ENCODE measurements around the gene HOXC10.

GRCh38 chr12:54015018-54015931, 30.3 kb downstream of the HOXC10 start:
- TF ChIP-seq, protein P1, sequence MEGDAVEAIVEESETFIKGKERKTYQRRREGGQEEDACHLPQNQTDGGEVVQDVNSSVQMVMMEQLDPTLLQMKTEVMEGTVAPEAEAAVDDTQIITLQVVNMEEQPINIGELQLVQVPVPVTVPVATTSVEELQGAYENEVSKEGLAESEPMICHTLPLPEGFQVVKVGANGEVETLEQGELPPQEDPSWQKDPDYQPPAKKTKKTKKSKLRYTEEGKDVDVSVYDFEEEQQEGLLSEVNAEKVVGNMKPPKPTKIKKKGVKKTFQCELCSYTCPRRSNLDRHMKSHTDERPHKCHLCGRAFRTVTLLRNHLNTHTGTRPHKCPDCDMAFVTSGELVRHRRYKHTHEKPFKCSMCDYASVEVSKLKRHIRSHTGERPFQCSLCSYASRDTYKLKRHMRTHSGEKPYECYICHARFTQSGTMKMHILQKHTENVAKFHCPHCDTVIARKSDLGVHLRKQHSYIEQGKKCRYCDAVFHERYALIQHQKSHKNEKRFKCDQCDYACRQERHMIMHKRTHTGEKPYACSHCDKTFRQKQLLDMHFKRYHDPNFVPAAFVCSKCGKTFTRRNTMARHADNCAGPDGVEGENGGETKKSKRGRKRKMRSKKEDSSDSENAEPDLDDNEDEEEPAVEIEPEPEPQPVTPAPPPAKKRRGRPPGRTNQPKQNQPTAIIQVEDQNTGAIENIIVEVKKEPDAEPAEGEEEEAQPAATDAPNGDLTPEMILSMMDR (IDR thresholded peaks at IDR 0.05; ENCODE audit: poor library complexity), result no peak
- no peak for TF ChIP-seq EZH2phosphoT487 (IDR thresholded peaks at IDR 0.05; ENCODE audit: low read depth, severe bottlenecking, unreplicated experiment)
- TF ChIP-seq EZH2 (IDR thresholded peaks at IDR 0.05; ENCODE audit: borderline replicate concordance), result no peak

All from hepatocyte (in vitro differentiated cells).